Measurements from ENCODE around the gene LRRC56.
"Not testable (repeated sequence)": the region's sequence is repeated elsewhere in the genome, so short reads cannot be mapped to it uniquely, and the experiment has no call there.

Gene LRRC56

DNA sequence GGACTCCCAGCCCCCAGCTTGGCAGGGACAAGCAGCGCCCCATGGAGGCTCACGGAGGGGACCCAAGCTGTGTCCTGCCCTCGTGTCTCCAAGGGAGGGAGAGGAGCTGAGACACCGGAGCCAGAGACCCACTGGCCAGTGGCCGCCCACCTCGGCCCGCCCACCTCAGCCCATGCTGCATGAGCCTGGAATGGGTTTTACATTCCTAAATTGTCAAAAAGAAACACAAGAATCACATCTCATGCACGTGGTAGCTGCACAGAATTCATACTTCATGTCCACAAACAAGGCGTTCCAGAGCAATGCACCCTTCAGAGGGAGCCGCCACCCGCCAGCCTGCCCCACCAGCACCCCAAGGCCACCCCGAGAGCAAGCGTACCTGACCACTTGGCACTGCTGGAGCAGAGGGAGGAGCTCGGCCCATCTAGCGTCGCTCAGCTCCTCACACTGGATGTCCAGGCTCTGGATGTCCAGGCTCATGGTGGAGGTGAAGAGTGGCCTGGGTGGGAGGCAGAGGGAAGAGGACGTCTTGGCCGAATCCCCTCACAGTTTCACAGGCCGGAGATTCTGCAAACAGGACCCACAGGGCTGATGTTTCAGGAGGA is 35.5 kb upstream of the LRRC56 start:
- DNase-seq (ENCODE audit: extremely low read depth in 1 of 2, low read depth in 1 of 2): no peak

DNA sequence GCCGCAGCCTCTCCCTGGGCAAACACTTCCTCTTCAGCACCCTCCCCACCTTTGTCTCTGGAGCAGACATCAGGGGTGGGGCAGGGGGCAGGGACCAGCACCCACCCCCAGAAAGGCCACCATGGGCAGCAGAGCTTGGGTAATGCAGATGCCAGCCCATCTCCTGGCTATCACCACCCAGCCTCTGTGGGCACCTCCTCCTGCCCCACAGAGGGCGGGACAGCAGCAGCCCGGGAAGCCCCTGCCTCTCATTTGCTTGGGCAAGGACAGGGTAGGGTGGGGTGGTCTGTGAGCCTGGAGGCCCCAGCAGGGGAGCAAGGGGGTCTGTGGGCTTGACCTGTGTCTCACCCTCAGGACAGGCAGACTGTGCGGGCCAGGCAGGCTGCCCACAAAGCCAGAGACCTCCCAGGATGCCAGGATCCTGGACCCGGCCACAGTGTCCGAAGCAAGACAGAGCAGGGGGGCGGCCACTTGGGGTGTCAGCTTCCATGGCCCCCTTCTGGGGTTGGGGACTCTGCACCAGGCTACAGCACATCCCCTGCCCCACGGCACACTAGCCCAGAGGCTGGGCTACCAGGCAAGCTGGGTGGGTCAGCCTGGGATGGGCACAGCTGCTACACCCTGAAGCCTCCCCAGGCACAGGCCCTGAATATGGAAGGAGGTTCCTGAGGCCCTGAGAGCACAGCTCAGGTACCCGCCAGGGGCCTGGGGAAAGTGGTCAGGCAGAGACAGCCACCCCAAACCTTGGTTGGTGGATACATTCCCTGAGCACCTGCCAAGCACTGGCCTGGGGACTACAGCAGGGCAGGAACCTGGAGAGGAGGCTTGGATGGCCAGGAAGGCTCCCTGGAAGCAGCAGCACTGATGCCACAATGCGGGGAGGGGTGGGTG is 34.8 kb upstream of the LRRC56 start:
- DNase-seq (ENCODE audit: extremely low read depth in 1 of 2, low read depth in 1 of 2): no peak

DNA sequence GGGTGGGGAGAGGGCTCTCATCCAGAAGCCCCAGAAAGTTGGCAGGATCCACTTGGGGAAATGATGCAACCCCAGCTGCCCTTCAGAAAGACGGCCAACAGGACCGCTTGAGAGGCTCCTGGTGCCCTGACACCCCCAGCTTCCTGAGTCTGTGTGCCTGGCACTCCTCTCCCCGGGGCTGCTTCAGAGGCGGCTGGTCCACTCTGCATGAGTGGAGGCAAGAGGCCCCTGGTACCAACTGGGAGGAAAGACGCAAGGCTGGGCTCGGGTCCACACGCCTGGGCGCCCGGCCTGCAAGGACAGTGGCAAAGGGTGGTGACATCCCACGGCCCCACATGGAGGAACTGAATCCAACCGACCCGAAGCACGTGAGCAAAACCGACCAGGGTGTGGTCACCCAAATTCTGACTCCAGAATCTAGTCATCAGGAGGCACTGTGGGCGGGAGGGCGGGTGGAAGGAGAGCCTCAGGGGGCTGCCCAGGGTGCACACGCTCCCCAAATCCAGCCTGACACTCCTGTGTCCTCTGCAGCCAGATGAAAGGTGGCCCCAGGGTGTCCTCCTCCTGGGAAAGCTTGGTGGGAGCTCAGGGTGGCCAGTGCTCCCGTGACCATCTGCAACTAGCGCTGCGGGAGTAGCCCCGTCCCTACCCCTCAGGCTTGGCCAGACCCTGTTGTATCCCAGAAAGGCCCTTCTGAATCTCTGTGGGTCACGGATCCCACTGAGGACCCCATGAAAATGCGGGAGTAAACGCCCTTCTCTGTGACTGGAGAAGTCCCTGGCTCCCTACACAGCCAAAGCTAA is 33.9 kb upstream of the LRRC56 start:
- peak in 1 of 2 donors; percentile 35 for DNase-seq (ENCODE audit: extremely low read depth in 1 of 2, low read depth in 1 of 2)

DNA sequence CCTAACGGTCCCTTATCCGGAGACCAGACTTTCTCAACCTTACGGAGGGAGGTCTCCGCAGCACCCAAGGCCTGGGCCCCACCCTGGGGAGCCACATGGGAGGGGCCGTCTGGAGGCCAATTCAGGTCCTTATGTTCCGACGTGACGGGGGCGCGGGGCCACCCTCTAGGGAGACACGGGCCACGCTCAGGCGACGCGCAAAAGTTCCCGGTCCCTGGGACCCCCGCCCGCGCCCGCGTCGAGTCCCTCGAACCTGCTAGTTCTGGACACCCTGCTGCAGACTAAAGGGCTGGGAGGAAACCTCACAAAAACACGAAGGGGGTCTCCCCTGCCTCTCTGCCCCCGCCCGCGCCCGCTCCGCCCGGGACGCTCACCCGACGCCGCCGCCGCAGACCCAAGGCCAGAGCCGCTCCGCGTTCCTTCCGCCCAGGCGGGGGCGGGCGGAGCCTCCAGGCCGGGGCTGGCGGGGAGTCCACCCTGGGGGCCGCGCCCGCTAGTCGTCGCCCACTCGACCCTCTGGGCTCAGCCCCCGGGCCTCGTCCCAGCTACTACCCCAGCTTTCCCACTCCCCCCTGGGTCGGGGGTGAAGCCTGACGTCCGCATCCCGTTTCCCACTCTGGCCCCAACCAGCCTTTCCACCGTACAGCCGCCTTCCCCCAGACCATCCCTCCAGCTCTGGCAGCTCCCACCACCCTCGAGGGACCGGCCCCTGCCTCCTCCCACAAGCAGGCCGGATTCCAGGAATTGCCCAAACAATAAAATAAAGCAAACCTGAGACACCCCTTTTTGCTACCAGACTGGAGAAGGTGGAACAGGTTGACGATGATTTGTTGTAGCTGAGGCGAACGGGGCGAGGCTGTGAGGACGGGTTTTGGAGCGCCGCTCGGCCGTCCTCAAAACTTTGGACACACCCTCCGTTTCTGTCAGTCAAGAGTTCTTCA is 33.0 kb upstream of the LRRC56 start:
- no peak for DNase-seq (ENCODE audit: extremely low read depth in 1 of 2, low read depth in 1 of 2)

DNA sequence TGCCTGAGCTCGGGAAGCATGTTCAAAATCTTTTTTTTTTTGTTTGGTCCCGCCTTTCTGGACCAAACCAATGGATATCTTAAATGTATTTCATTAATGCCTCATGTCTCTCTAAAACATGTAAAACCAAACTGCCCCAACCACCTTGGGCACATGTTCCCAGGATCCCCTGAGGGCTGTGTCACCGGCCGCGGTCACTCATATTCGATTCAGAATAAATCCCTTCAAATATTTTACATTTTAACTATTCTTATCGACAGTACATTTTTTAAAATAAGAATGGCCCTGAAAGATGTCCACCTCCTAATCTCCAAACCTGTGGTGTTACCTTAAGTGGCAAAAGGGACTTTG is 32.4 kb upstream of the LRRC56 start:
- no peak for DNase-seq (ENCODE audit: extremely low read depth in 1 of 2, low read depth in 1 of 2)

DNA sequence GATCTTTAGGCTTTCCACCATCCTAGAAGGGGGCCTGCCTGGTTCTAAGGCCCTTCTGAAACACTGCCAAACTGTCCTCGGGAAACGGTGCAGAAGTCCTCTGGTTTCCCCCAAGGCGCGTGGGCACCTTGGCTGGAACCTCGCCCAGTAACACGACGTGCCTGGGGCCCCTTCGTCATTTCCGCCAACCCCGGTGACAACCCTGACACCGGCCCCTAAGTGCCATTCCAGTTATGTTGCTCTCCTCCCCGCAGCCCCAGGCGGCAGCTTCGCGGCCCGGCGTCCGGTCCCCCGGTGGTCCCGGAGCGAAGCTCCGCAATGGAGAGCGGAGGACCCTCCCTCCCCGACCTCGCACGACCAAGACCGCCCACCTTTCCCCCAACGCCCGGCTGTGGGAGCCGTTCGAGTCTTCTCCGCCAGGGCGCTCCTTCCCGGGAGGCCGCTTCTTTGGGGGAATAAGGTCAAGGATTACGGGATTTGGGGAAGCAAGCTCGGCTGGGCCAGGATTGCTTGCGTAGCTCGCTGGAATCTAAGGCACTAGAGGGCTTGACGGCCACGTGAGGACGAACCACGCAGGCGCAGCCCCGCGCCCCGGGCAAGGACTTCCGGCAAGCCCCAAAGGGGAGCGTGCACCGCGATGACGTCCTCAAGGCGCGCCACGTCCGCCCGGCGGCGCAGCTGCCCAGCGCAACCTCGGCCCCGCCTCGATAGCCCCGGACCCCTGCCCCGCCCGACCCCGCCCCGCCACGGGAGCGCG is 30.9 kb upstream of the LRRC56 start:
- peak; percentile 95 to 97 for DNase-seq (ENCODE audit: extremely low read depth in 1 of 2, low read depth in 1 of 2)

DNA sequence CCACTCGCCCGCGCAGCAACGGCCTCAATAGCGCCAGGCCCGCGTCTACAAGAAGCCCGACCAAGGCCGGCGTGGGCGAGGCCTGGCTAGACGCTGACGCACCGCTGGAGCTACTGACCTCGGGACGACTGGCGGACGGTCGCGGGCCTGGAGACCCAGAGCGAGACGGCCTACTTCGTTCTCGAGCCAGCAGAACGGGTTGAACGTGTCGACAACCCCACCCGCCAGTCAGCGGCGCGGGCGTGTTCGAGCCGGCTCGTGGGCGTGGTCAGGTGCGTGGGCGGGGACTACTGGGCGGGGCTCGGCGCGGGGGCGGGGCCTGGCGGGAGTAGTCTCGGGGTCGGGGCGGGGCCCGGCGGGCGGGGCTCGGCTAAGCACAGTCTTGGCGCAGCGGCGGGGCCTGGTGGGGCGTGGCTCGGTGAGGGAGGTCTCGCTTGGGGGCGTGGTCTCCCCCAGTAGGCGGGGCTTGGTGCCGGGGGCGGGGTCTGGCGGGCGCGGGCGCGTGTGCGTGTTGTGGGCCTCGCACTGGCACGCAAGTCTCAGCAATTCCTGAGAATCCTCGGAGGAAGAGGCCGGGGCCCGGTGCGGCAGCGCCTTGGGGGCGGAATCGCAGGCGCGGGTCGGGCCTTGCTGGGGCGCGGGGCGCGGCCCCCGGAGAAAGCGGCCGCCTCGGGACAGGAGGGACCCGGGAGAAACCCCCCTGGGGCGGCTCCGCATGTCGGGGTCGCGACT is 30.2 kb upstream of the LRRC56 start, which contains the start of gene RNH1:
TSS of gene RNH1 (minus strand) at position 248 of the 732 bp plus-strand sequence. CDS start 5,080 bp downstream, outside the sequence.
- DNase-seq (ENCODE audit: extremely low read depth in 1 of 2, low read depth in 1 of 2): peak; percentile 96 to 99

DNA sequence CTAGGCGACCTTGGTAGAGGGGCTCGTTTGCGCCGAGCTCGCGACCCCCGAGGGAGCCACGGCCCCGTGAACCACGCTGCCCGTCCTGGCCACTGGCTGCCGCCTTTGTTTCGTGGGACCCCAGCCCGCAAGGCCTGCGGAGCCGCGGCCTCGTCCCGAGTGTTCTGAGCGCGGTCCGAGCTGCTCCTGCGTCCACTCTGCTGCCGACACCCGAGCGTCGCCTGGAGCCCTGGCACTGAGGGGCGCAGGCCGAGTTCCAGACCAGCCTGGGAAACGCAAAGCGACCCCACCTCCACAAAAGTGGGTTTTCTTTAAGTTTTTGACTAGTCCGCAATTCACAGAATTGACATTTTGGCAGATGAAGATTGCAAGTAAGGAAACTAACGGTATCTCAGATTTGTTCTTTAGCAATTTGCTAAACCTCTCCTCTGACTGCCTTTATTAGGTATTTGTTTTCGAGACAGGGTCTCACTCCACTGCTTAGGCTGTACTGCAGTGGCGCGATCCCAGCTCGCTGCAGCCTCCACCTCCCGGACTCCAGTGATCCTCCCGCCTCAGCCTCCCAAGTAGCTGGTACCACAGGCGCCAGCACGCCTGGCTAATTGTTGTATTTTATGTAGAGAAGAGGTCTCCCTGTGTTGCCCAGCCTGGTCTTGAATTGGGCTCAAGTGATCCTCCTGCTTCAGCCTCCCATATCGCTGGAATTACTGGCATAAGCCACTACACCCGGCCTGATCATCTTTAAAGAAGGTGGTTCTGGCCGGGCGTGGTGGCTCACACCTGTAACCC is 29.4 kb upstream of the LRRC56 start:
- no peak for DNase-seq (ENCODE audit: extremely low read depth in 1 of 2, low read depth in 1 of 2)

DNA sequence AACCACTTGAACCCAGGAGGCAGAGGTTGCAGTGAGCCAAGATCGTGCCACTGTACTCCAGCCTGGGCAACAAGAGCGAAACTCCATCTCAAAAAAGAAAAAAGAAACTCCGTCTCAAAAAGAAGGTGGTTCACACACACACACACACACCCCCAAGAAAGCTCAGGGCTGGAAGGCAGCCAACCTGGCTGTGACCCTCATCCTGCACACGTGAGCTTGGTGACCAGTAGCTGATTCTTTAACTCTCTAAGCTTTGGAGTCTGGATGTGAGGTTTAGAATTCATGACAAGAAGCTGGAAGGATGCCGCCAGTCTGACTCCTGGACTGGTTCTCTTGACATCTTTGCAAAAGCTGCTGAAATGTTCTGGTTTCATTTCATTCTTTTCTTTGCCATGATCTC is 28.4 kb upstream of the LRRC56 start:
- no peak for DNase-seq (ENCODE audit: extremely low read depth in 1 of 2, low read depth in 1 of 2)

DNA sequence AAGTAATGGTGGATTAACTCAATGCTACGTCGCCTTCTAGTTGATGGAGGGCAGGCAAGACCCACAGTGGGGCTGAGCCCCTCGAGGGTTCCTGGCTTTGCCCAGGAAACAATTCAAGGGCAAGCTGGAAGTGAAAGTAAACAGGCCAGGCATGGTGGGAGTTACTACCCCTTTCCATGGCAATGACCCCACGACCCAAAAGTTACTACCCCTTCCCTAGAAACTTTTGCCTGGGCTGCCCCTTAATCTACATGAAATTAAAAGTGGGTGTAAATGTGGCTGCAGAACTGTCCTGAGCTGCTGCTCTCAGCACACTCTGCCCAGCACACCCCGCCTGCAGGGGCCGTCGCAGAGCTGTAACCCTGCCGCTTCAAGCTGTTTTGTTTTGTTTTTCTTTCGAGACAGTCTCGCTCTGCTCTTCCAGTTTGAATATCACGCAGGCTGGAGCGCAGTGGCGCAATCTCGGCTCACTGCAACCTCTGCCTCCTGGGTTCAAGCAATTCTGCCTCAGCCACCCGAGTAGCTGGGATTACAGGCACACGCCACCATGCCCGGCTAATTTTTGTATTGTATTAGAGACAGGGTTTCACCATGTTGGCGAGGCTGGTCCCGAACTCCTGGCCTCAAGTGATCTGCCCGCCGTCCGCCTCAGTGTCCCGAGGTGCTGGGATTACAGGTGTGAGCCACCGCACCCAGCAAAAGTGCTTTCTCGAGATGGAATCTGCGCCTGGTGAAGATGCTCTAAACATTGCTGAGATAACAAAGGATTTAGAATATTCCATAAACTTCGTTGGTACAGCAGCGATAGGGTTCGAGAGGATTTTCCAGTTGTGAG is 24.3 kb upstream of the LRRC56 start:
- DNase-seq (ENCODE audit: extremely low read depth in 1 of 2, low read depth in 1 of 2): no peak

DNA sequence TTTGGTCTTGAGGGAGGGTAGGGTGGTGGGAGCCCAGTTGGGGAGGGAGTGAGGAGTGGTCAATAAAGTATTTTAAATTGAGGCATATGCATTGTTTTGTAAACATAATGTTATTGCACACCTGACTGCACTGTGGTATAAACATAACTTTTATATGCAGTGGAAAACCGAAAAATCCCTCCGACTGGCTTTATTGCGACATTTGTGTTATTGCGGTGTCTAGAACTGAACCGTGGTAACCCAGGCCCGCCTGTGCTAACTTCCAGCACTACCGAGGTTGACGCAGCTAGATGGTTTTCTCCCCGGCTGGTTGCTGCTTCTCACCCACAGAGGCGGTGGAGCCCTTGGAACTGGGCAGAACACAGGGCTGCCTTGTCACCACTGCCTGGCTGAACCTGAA is 22.7 kb upstream of the LRRC56 start:
- DNase-seq (ENCODE audit: extremely low read depth in 1 of 2, low read depth in 1 of 2): no peak

DNA sequence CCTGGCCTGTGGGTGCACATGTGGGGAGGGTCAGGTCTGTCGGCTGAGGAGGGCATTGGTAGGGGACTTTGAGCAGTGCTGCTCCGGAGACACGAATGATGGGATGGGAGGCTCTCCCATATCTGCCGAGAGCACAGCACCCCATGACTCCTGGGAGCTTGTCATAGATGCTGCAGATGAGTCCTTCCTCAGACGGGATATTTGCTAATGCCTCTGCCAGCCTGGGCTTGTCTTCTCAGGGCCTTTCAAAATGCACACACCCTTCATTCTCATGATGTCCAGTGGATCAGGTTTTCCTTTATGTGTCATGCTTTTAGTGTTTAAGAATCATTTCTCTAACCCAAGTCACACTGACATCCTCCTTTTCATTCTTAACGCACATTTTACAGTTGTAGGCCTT is 22.2 kb upstream of the LRRC56 start:
- DNase-seq (ENCODE audit: extremely low read depth in 1 of 2, low read depth in 1 of 2): no peak

DNA sequence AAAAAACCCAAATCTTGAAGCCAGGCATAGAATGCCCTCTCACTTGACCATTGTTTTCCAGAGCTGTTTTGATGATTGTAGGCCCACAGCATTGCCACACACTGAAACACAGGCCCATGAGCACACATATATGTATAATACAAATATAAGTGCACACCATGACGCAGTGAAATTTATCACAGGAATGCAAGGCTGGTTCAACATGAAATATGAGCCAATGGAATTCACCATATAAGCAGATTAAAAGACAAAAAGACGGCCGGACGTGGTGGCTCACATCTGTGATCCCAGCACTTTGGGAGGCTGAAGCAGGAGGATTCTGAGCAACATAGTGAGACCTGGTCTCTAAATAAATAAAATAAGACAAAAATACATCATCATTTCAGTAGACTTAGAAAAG is 20.9 kb upstream of the LRRC56 start:
- DNase-seq (ENCODE audit: extremely low read depth in 1 of 2, low read depth in 1 of 2): no peak

DNA sequence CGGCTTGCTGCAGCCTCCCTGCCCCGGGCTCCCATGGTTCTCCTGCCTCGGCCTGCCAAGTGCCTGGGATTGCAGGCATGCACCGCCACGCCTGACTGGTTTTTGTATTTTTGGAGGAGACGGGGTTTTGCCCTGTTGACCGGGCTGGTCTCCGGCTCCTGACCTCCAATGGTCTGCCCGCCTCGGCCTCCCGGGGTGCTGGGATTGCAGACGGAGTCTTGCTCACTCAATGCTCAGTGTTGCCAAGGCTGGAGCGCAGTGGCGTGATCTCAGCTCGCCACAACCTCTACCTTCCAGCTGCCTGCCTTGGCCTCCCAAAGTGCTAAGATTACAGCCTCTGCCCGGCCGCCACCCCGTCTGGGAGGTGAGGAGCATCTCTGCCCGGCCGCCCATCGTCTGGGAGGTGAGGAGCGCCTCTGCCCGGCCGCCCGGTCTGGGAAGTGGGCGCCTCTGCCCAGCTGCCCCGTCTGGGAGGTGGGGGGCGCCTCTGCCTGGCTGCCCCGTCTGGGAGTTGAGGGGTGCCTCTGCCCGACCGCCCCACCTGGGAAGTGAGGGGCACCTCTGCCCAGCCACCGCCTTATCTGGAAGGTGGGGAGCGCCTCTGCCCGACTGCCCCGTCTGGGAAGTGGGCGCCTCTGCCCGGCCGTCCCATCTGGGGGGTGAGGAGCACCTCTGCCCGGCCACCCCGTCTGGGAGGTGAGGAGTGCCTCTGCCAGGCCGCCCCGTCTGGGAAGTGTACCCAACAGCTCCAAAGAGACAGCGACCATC is 20.2 kb upstream of the LRRC56 start:
- not testable (repeated sequence) for DNase-seq (ENCODE audit: extremely low read depth in 1 of 2, low read depth in 1 of 2)

DNA sequence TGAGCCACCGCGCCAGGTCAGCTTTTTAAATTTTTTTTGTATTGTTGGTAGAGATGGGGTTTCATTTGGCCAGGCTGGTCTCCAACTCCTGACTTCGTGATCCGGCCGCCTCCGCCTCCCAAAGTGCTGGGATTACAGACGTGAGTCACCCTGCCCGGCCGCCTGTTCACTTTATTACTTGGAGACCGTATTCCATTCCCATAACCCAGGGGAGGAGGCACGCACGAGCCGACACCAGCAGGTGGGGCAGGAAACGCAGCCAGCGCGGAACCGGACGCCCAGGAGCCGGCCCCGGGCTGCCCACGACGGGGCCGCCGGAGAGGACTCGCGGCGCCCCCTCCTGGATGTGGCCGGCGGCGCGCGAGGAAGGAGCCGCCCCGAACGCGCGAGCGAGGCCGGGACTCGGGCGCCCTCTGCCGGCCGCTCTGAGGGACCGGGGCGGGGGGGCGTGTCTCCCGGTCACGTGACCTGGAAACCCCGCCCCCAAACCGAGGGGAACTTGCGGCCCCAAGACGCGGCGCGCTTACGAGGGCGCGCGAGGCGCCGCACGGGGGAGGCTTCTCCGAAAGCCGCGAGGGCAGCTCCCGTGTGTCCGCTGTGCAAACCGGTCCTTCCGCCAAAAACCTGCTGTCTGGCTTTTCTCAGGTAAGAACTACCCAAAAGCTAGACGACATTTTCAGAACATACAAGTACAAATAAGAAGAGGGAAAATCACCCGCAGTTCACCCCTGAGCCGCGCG is 18.7 kb upstream of the LRRC56 start:
- peak; percentile 59 to 82 for DNase-seq (ENCODE audit: extremely low read depth in 1 of 2, low read depth in 1 of 2)
